ENCODE measurements around the gene PDSS2. TPM values are rescaled to one million over a fixed set of nuclear protein-coding genes. Genes with fewer than 3 reads are reported as not detected.

The PDSS2 gene
- total and polyA plus RNA-seq, 2 donors (not counting 1 experiment from before 2014, with no cell fraction given), result 16.9 to 17.0 TPM

DNA sequence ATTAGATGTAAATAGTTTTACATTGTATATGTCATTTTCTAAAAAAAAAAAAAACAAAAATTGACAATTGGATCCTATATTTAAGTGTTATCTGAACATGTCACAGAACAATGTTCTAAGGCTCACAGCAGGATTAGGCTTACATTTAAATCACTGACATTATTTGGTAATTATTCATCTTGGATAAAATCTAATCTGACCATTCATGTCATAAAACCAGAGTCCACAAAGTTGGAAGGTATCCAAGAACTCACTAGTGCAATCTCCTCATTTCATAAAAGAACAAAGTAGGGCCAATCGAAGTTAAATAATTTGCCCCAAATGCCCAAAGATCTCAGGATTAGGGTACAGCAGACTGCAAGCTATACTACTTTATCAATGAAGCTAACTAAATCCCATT lies 73.0 kb downstream of the PDSS2 start:
- no peak for TF ChIP-seq EZH2 (IDR thresholded peaks at IDR 0.05; ENCODE audit: borderline replicate concordance, insufficient read depth, low read depth, low read length, poor library complexity, severe bottlenecking)
- TF ChIP-seq, protein P1, sequence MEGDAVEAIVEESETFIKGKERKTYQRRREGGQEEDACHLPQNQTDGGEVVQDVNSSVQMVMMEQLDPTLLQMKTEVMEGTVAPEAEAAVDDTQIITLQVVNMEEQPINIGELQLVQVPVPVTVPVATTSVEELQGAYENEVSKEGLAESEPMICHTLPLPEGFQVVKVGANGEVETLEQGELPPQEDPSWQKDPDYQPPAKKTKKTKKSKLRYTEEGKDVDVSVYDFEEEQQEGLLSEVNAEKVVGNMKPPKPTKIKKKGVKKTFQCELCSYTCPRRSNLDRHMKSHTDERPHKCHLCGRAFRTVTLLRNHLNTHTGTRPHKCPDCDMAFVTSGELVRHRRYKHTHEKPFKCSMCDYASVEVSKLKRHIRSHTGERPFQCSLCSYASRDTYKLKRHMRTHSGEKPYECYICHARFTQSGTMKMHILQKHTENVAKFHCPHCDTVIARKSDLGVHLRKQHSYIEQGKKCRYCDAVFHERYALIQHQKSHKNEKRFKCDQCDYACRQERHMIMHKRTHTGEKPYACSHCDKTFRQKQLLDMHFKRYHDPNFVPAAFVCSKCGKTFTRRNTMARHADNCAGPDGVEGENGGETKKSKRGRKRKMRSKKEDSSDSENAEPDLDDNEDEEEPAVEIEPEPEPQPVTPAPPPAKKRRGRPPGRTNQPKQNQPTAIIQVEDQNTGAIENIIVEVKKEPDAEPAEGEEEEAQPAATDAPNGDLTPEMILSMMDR (IDR thresholded peaks at IDR 0.05), result no peak
- no peak overlapping the region for H3K27ac Mint-ChIP-seq
- intact Hi-C loops (cut with micrococcal nuclease), result no loop called here

DNA sequence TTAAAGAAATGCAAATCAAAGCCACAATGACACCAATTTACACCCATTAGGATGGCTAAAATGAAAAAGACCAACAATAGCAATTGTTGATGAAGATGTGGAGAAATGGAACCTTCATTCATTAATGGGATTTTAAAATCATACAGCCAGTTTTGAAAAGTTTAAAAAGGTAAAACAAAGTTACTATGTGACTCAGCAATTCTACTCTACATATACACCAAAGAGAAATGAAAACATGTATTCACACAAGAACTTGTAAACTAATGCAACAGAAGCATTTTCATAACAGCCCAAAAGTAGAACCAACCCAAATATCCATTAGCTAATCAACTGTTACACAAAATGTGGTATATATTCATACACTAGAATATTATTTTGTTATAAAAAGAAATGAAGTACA lies 75.7 kb downstream of the PDSS2 start:
- intact Hi-C loops (cut with micrococcal nuclease), result no loop called here
- H3K4me1 ChIP-seq (ENCODE audit: control insufficient read depth in 2 of 2, insufficient read depth in 2 of 2, low read length in 2 of 2), result no peaks in the 10 kb centered on the region
- peaks cover 15% of the 10 kb centered on the region for H3K79me2 ChIP-seq (ENCODE audit: control insufficient read depth, insufficient read depth, low read length)
- no peaks in the 10 kb centered on the region for H3K27me3 ChIP-seq (replicated peaks in 1 of 4; ENCODE audit: control extremely low read depth in 1 of 4, control insufficient read depth in 3 of 4, insufficient read depth in 4 of 4, low read length in 3 of 4)
- DNase-seq (no peak), ATAC-seq (ENCODE audit: low read depth) (no peak)
- Mint-ChIP-seq H3K4me3 (no peak overlapping the region), H3K27me3 (no peaks in the 10 kb centered on the region), H3K9me3 (ENCODE audit: insufficient read depth) (peaks cover 8% of the 10 kb centered on the region), H3K4me1 (peaks cover 5% of the 10 kb centered on the region), H3K27ac (no peak overlapping the region)
- no peak overlapping the region for H3K9ac ChIP-seq (ENCODE audit: low read length)
- H3K9me3 ChIP-seq (ENCODE audit: control extremely low read depth in 1 of 3, control insufficient read depth in 2 of 3, insufficient read depth in 1 of 3, low read length in 2 of 3), result peaks cover 0 to 1% (median 0%) of the 10 kb centered on the region in 3 donors
- no peak overlapping the region for H3K4me2 ChIP-seq (replicated peaks; ENCODE audit: low read depth, low read length, poor library complexity, severe bottlenecking)
- no peak overlapping the region for H3K27ac ChIP-seq (ENCODE audit: low read length in 2 of 2)
- CTCF ChIA-PET, result no interaction called here
- no peak overlapping the region for H3K4me3 ChIP-seq (ENCODE audit: control extremely low read depth in 1 of 5, extremely low read depth in 1 of 5, insufficient read depth in 1 of 5, low read depth in 2 of 5, low read length in 4 of 5)
- peaks cover 1 to 2% of the 10 kb centered on the region in 2 experiments for H3K36me3 ChIP-seq (replicated peaks in 1 of 2; ENCODE audit: control extremely low read depth in 1 of 2, control insufficient read depth in 1 of 2, extremely low read depth in 1 of 2, insufficient read depth in 2 of 2, low read length in 1 of 2)
- POLR2A ChIA-PET, result no interaction called here
- H2AFZ ChIP-seq (ENCODE audit: insufficient read depth, low read depth, low read length, poor library complexity, severe bottlenecking), result no peak overlapping the region
- peaks cover 3% of the 10 kb centered on the region for H4K20me1 ChIP-seq (ENCODE audit: control insufficient read depth, insufficient read depth, low read length, poor library complexity, severe bottlenecking)
- TF ChIP-seq, protein P1 (IDR thresholded peaks at IDR 0.05), result no peak
- no peak for TF ChIP-seq EZH2 (IDR thresholded peaks at IDR 0.05; ENCODE audit: borderline replicate concordance, insufficient read depth, low read depth, low read length, poor library complexity, severe bottlenecking)

More for the DNA sequence above, 73.0 kb downstream of the PDSS2 start:
- no peaks in the 10 kb centered on the region for H3K27me3 Mint-ChIP-seq
- peaks cover 1 to 2% of the 10 kb centered on the region in 2 experiments for H3K36me3 ChIP-seq (replicated peaks in 1 of 2; ENCODE audit: control extremely low read depth in 1 of 2, control insufficient read depth in 1 of 2, extremely low read depth in 1 of 2, insufficient read depth in 2 of 2, low read length in 1 of 2)
- H3K4me1 Mint-ChIP-seq, result peaks cover 5% of the 10 kb centered on the region
- no peaks in the 10 kb centered on the region for H4K20me1 ChIP-seq (ENCODE audit: control insufficient read depth, insufficient read depth, low read length, poor library complexity, severe bottlenecking)
- H3K9me3 Mint-ChIP-seq (ENCODE audit: insufficient read depth), result no peaks in the 10 kb centered on the region
- no peak overlapping the region for H3K4me2 ChIP-seq (replicated peaks; ENCODE audit: low read depth, low read length, poor library complexity, severe bottlenecking)
- H3K4me3 ChIP-seq (ENCODE audit: control extremely low read depth in 1 of 5, extremely low read depth in 1 of 5, insufficient read depth in 1 of 5, low read depth in 2 of 5, low read length in 4 of 5), result no peak overlapping the region
- no peak overlapping the region for H3K27ac ChIP-seq (ENCODE audit: low read length in 2 of 2)
- ChIA-PET CTCF (no interaction called here), POLR2A (no interaction called here)
- H3K9me3 ChIP-seq (ENCODE audit: control extremely low read depth in 1 of 3, control insufficient read depth in 2 of 3, insufficient read depth in 1 of 3, low read length in 2 of 3), result no peaks in the 10 kb centered on the region
- WGBS (ENCODE audit: insufficient coverage), result no CpG with 5 or more reads among the region's 1 CpG
- no peaks in the 10 kb centered on the region for H3K4me1 ChIP-seq (ENCODE audit: control insufficient read depth in 2 of 2, insufficient read depth in 2 of 2, low read length in 2 of 2)
- no peak for ATAC-seq (ENCODE audit: low read depth)
- H3K27me3 ChIP-seq (replicated peaks in 1 of 4; ENCODE audit: control extremely low read depth in 1 of 4, control insufficient read depth in 3 of 4, insufficient read depth in 4 of 4, low read length in 3 of 4), result no peaks in the 10 kb centered on the region
- H3K4me3 Mint-ChIP-seq, result no peak overlapping the region
- no peak overlapping the region for H3K9ac ChIP-seq (ENCODE audit: low read length)
- H2AFZ ChIP-seq (ENCODE audit: insufficient read depth, low read depth, low read length, poor library complexity, severe bottlenecking), result no peak overlapping the region
- no peak for DNase-seq
- peaks cover 12% of the 10 kb centered on the region for H3K79me2 ChIP-seq (ENCODE audit: control insufficient read depth, insufficient read depth, low read length)

All from B cell (primary cell).